Limb (tissue), 2 donors: ENCODE data around the gene NMT1.

ENCODE experiments used
- DNase-seq, 2 donors: peaks; one replicate each; pipeline ENCODE4 v3.0.0-alpha.2; 2016; ENCODE audit errors: extremely low spot score in 2 of 2

NMT1 gene

DNA sequence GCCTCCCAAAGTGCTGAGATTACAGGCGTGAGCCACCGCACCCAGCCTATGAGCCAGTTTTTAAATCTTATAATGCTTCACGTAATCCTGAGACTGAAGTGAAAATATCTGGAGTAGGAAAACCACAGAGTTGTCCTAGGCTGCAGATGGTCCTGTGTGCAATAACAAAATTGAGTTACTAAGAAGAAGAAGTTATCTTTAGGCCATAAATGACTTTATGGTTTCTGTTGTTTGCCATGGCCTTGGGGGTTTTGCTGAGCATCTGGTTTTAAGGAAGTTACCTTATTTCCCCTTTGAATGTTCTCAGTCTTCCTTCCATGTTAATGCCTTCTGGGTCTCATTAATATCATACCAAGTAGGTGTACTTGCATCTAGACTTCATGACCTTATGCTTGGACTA lies 16.5 kb downstream of the NMT1 start:
- DNase-seq = no peak

GRCh38 chr17:45081047-45081703 lies 20.1 kb downstream of the NMT1 start:
- no peak for DNase-seq

DNA sequence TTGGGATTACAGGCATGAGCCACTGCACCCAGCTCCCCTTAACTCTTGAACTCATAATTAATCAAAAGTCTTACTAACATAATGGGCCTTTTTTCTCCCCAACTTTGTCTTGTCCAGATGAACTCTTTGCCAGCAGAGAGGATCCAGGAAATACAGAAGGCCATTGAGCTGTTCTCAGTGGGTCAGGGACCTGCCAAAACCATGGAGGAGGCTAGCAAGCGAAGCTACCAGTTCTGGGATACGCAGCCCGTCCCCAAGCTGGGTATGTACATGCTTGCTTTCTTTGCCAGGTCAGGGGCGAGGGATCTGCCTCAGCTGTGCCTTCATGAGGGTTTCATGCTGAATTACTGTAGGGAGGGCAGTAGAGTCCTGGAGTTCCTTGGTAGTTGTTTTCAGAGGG lies 25.3 kb downstream of the NMT1 start:
- DNase-seq = no peak

- DNase-seq = no peak
Observed at GRCh38 chr17:45086865-45087503, 25.9 kb downstream of the NMT1 start.

- DNase-seq = no peak
Observed at GRCh38 chr17:45087504-45087975, 26.4 kb downstream of the NMT1 start.

DNA sequence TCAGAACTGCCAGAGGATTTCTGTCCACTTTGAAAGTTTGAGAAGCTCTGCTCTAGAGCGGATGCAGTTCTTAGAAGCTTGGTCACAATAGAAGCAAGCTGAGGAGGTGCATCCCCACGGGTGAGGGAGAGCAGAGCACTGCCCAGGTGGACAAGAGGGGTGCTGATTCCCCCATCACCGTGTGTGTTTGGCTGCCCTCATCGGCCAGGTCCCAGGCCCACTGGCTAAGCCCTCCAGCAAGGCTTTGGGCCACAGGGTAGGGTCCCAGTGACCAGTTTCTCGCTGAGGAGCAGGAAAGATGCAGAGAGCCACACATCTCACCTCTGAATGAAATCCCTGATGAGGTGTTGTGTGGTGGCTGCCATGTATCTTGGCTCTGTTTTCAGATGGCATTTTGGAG lies 26.9 kb downstream of the NMT1 start:
- no peak for DNase-seq

GRCh38 chr17:45088741-45089140 lies 27.6 kb downstream of the NMT1 start:
- DNase-seq = no peak

DNA sequence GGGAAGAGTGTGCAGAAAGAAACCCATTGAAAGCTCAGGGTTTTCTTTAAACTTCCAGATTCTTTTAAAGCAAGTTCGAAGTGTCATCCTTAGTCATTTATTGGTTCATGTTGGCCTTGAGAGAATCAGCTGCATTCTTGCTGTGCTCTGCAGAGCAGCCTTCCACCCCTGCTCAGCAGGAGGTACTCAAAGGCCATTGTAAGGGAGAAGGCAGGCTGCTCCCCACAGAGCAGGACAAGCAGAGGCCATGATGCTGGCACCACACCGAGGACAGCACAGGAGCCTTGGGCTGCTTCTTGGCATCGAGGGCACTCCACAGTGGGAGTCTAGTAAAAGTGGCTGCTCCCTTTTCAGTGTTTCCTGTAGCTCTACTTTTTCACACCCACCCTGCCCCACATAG lies 29.6 kb downstream of the NMT1 start:
- DNase-seq = no peak

DNA sequence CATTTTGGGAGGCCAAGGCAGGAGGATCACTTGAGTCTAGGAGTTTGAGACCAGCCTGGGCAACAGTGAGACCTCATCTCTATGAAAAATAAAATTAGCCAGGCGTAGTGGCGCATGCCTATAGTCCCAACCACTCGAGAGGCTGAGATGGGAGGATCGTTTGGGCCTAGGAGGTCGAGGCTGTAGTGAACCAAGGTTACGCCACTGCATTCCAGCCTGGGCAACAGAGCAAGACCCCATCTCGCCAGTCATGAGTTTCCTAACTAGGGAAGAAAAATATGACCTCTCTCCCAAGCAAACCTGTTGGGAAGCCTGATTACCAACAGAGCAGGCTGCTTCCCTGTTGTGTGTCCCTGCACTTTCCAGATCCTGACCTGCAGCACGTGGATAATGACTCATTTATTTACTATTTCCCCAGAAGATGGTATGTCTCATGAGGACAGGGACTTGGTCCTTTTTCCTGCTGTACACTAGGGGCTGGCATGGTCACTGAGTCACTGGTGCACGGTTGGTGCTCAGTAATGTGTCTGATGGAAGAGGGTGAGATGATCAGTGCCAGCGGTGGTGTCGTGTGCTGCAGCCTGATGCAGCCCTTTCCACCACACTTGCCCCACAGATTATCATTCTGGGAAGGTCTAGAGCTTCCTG lies 30.8 kb downstream of the NMT1 start:
- DNase-seq = no peak

- no peak for DNase-seq
Observed at GRCh38 chr17:45092911-45093430, 31.9 kb downstream of the NMT1 start.

GRCh38 chr17:45093444-45094110 lies 32.5 kb downstream of the NMT1 start:
- DNase-seq = no peak

GRCh38 chr17:45096141-45096540 lies 35.0 kb downstream of the NMT1 start:
- DNase-seq = no peak

DNA sequence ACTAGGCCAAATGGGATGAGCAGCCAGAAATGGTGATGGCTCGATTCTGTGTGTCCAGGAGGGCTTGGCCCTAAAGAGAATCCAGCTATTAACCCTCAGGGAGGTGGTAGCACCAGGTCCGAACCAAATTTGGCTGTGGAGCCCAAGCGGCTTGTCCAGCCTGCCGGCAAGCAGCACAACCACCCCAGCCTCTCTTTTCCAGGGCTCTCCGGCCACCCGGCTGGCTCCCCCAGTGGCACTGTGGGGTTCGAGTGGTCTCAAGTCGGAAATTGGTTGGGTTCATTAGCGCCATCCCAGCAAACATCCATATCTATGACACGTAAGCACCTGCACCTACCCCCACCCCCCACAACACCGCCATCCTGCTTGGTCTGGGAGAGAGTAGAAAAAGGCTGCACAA lies 35.8 kb downstream of the NMT1 start:
- DNase-seq = no peak

DNA sequence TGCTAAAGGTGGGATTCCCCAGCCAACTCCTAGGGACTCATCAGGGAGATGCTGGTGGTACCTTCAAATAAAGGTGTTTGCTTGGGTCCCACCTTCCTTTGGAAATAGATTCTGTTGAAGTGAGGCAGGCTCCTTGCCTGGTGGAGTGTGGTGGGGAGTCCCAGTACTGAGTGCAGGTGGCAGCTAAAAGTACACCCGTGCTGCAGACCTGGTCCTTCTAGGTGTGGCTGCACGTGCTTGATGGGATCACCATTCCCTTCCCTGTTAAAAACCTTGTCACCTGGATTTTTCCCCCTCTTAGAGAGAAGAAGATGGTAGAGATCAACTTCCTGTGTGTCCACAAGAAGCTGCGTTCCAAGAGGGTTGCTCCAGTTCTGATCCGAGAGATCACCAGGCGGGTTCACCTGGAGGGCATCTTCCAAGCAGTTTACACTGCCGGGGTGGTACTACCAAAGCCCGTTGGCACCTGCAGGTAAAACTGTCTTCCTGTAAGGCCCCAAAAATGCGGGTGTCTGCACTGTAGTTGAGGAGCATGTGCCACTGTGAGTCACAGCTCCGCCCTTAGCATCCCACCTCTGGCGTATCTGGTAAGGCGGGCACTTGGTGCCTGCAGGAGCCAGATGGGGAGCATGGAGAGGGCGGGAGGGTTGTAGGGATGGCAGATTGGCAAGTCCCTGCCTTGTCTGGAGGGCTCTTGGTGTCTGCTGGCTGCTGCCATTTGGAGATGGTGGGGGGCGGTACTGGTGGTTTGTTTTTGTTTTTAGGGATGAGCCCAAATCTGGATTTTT lies 37.2 kb downstream of the NMT1 start:
- DNase-seq = no peak

DNA sequence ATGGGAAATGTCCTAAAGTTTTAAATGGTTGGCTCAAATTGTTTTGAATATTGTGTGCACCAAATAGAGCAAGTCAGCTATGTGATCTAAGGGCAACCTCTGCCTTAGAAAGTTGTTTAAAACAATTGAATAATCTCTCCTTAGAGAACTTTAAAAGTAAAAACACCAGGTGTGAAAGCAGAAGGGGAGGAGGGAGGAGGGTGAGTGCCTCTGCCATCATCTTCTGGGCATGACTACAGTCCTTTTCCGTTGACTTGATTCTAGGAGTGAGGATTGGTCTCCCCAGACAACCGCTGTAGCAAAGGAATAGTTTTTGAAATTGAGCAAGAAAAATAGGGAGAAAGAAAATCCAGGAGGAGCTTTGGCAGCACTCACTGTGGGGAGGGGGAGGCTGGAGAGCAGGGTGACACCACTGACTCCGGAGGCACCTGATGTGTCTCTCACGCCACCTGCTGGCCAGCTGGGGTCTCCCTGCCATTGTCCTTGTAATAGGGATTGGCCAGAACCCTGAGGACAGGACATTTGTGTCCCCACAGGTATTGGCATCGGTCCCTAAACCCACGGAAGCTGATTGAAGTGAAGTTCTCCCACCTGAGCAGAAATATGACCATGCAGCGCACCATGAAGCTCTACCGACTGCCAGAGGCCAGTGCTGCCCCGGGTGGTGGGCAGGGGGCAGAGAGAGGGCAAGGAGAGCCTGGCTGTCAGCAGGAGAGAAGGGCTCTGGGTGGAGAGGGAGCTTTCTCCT lies 37.9 kb downstream of the NMT1 start:
- DNase-seq = peak; percentile 64 to 87

GRCh38 chr17:45101546-45101882 lies 40.4 kb downstream of the NMT1 start:
- DNase-seq = no peak

DNA sequence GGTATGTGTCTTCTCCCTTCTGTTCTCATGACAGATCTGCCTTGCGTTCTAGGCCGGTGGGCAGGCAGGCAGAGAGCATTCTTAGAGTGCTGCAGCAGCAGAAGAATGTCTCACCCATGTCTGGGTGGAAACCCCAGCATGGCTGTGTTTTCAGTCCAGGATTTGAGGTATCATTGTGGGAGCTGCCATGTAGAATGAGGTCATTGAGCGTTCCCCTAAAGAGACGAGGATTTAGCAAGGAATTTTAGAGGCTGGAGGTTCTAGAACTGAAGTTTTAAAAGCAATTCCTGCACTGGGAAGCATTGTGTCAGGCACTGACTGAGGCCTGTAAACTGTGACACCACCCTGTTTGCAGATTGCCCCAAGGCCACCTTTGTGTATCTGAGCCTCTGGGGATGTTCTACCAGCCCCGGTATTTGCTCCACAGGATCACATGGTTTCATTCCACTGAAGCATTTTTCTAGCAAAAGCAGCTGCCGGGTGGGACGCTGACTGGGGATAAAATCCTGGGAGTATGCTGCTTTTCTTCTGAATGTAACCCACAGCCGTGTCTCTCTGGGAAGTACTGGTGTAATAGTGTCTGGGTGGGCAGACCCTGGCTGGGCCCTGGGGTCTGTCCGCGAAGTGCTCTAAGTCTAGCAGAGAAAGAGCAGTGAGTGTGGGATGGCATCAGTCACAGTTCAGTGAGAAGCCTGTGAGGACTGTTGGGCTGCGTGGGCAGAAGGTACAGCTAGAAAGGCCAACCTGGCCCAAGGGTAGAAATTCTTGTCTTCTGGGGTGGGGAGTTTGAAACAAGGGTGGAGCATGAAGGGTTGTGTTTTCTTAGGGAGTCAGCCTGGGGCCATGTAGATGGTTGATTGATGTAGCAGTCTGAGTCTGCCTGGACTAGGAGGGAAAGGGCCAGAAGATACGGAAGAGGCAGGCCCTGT lies 41.0 kb downstream of the NMT1 start:
- no peak for DNase-seq

DNA sequence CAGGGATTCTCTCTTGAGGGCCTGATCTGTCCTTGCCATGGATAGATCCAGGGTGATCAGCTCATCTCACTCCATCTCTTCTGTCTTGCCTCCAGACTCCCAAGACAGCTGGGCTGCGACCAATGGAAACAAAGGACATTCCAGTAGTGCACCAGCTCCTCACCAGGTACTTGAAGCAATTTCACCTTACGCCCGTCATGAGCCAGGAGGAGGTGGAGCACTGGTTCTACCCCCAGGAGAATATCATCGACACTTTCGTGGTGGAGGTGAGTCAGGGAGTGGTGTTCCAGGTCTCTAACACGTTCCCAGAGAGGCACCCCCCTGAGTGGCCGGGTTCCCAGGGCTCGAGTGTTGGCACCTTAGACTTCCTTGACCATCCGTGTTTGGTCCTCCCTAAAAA lies 41.7 kb downstream of the NMT1 start:
- no peak for DNase-seq

- no peak for DNase-seq
Observed at GRCh38 chr17:45103269-45103795, 42.2 kb downstream of the NMT1 start.
